Mucosa of rectum (tissue), 2 donors: ENCODE results near the gene UPB1.
"Not testable (repeated sequence)": the region's sequence is repeated elsewhere in the genome, so short reads cannot be mapped to it uniquely, and the experiment has no call there.

Experiments used
- H3K27ac ChIP-seq, 2 donors: one replicate each; pipeline ENCODE4 v1.7.0; 2013; ENCODE audit warnings: inconsistent platforms in 2 of 2, low read depth in 2 of 2, low read length in 2 of 2
- H3K27me3 ChIP-seq, 2 donors: one replicate each; pipeline ENCODE4 v1.7.0; 2013; ENCODE audit warnings: low read length in 2 of 2; ENCODE audit not compliant: control insufficient read depth in 2 of 2, insufficient read depth in 2 of 2
- H3K36me3 ChIP-seq, 2 donors: one replicate each; pipeline ENCODE4 v1.7.0; 2013; ENCODE audit warnings: low read length in 2 of 2; ENCODE audit not compliant: control insufficient read depth in 2 of 2, insufficient read depth in 2 of 2
- H3K4me1 ChIP-seq, 2 donors: one replicate each; pipeline ENCODE4 v1.7.0; 2013; ENCODE audit warnings: low read length in 2 of 2, mild to moderate bottlenecking in 1 of 2; ENCODE audit not compliant: control insufficient read depth in 2 of 2, insufficient read depth in 2 of 2
- H3K4me3 ChIP-seq, 2 donors: one replicate each; pipeline ENCODE4 v1.7.0; 2013; ENCODE audit warnings: low read length in 2 of 2
- H3K9ac ChIP-seq, 2 donors: one replicate each; pipeline ENCODE4 v1.7.0; 2013; ENCODE audit warnings: low read length in 2 of 2, low read depth in 1 of 2, mild to moderate bottlenecking in 1 of 2
- H3K9me3 ChIP-seq, 2 donors: one replicate each; pipeline ENCODE4 v1.7.0; 2013; ENCODE audit warnings: low read length in 2 of 2; ENCODE audit not compliant: control insufficient read depth in 2 of 2
- donor health status: healthy.
- donor health status: Normal muscosa, but diverticular disease.

UPB1 gene

DNA sequence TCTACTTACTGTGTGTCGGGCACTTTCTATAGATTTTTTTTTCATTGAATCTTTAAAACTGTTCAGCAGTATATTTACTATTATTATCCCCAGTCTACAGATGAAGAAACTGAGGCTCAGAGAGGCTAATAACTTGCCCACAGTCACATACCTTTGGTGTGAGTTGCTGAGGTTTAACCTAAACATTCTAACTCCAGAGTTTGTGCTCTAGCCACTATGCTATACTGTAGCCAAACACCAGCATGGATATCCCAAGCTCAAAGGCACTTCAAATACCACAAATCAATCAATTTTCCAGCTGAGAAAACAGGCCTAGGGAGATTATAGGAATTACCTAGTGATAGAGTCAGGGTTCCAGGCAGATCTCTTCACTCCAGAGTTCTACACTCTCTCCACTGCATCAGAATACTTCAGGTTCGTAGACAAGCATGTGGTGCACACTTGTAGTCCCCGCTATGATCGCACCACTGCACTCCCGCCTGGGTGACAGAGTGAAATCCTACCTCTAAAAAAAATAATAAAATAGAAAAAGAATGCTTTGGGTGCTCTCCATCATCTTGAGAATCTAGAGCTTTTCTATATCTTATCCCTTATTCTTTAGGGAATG lies 20.4 kb upstream of the UPB1 start:
- Histone ChIP-seq H3K4me3 (no peak overlapping the region), H3K9me3 (no peaks in the 10 kb centered on the region), H3K27me3 (no peaks in the 10 kb centered on the region), H3K4me1 (no peaks in the 10 kb centered on the region), H3K36me3 (no peaks in the 10 kb centered on the region), H3K9ac (no peak overlapping the region), H3K27ac (no peak overlapping the region)

DNA sequence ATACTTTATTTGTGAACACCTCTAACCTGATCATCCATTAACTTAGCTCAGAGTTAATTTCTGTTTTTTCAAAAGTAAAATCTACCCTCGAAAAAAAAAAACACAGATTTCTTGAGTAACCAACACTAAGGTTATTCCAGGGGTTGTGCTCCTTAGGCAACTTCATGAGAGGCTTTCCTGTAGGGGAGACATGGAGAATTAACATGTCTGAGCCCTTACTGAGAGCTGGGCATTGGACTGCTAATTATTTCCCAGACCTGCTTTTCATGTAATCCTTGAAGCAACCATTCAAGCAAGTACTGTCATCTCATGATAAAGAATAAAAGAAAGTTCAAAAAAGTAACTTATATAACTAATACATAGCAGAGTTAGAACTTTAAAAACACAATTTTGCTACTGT lies 13.5 kb upstream of the UPB1 start:
- Histone ChIP-seq H3K9ac (no peak overlapping the region), H3K27me3 (no peaks in the 10 kb centered on the region), H3K4me3 (no peak overlapping the region), H3K4me1 (no peaks in the 10 kb centered on the region), H3K9me3 (no peaks in the 10 kb centered on the region), H3K36me3 (no peaks in the 10 kb centered on the region), H3K27ac (no peak overlapping the region)

DNA sequence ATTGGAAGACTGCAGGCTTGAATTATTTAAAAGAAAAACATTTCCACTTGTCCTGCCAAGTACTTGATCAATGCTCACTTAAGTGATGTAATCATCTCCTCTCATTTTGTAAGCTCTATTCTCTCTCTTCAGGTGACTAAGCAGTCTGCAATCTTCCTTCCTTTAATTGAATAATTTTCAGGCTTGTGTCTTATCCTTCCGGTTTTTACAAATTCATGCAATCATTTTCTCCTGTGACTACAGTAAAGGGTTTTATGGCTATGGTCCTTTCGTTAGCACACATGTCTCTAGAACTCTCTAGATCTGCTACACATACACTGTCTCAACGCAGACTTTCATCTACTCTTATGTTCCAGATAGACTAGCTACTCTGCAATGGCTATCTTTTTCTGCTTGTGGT lies 12.6 kb upstream of the UPB1 start:
- H3K9ac ChIP-seq: no peak overlapping the region
- H3K4me1 ChIP-seq: no peaks in the 10 kb centered on the region
- no peak overlapping the region for H3K4me3 ChIP-seq
- H3K27ac ChIP-seq: no peak overlapping the region
- H3K27me3 ChIP-seq: no peaks in the 10 kb centered on the region
- no peaks in the 10 kb centered on the region for H3K36me3 ChIP-seq
- no peaks in the 10 kb centered on the region for H3K9me3 ChIP-seq

DNA sequence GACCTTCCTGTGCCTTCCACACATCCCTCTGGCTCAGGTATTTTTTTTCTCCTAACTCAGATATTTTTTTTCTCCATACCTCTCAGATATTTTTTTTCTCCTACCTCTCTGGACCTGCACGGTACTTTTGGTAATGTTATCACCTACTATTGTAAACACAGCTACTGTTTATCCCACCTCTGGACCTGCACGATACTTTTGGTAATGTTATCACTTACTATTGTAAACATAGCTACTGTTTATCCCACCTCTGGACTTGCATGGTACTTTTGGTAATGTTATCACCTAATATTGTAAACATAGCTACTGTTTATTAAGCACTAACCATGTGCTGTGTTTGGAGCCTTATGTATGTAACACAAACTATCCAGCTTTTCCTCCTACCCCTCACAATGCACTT lies 12.1 kb upstream of the UPB1 start:
- Histone ChIP-seq H3K27ac (no peak overlapping the region), H3K9ac (no peak overlapping the region), H3K36me3 (no peaks in the 10 kb centered on the region), H3K4me1 (no peaks in the 10 kb centered on the region), H3K4me3 (no peak overlapping the region), H3K9me3 (no peaks in the 10 kb centered on the region), H3K27me3 (no peaks in the 10 kb centered on the region)

DNA sequence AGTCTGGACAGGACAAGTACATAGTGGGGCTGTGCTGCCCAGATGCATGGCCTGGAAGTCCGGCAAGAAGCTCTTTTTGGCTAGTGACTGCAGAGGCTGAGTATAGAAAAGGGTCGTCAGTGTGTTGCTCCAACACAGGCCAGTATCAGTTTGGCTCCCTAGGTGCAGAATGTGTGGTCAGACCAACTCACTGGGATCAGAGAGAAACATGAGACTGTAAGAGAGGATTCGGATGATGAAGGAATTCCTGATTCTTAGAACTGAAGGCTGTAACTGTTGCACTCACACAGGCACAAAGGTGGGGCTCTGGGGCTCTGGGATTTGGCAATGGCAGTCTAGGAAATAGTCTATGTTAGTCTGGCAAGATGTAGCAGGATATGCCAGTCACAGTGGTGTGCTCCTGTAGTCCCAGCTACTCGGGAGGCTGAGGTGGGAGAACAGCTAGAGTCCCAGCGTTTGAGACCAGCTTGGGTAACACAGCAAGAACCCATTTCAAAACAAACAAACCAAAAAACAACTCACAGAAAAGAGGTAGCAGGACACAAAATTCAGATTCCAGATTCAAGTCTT lies 11.1 kb upstream of the UPB1 start:
- no peak overlapping the region for H3K4me3 ChIP-seq
- H3K4me1 ChIP-seq: no peaks in the 10 kb centered on the region
- no peaks in the 10 kb centered on the region for H3K9me3 ChIP-seq
- no peaks in the 10 kb centered on the region for H3K27me3 ChIP-seq
- H3K27ac ChIP-seq: no peak overlapping the region
- H3K36me3 ChIP-seq: no peaks in the 10 kb centered on the region
- no peak overlapping the region for H3K9ac ChIP-seq

DNA sequence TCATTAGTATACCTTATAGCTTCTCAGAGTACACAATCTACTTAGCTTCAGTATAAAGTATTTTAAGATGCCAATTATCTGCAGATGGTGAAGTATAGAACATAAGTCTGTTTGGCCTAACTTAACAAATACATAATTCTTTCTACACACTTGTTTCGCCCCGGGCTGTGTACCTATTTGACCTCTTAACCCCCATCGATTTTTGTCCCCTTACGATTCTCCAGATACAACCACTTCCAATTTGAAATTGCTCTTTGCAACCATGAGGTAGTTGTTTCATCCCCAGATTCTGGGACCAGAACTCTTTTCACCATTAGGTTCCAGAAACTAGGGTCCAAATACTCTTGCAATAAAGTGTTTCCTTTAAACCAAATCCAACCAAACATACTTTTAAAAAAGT lies 10.0 kb upstream of the UPB1 start:
- H3K9ac ChIP-seq: no peak overlapping the region
- no peaks in the 10 kb centered on the region for H3K36me3 ChIP-seq
- H3K4me1 ChIP-seq: no peaks in the 10 kb centered on the region
- H3K4me3 ChIP-seq: no peak overlapping the region
- no peaks in the 10 kb centered on the region for H3K27me3 ChIP-seq
- no peak overlapping the region for H3K27ac ChIP-seq
- H3K9me3 ChIP-seq: no peaks in the 10 kb centered on the region

DNA sequence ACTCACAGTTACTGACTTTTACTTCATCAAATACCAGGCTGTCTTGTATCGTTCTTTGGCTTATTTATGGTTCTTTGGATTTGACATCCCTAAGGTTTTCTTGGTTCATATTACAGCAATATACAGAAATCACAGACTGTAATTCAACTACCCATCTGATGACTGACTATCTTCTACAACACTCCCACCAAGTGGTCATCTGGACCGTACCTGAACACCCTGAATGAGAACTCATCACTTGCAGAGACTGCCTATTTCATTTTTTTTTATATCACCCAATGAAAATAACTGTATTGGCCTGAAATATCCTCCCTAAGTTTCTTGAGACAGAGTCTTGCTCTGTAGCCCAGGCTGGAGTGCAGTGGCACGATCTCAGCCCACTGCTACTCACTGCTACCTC lies 9.5 kb upstream of the UPB1 start:
- Histone ChIP-seq H3K4me1 (no peaks in the 10 kb centered on the region), H3K27ac (no peak overlapping the region), H3K9me3 (no peaks in the 10 kb centered on the region)

DNA sequence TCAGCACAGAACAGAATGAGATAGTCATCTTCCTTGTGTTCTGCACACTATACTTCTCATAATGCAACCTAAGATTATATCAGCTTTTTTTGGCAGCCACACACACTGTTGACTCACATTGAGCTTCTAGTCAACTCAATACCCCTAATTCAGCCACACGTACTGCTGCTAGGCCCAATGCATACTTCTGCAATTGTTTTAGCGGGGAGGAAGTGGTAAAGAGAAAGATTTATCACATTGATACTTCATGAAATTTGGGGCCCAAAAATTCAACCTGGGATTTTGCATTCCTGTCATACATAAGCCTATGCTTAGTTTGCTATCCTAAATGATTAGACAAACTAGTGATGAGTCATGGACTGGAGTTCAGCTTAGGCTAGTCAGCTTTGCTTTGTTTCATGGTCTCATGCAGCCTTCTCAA lies 8.6 kb upstream of the UPB1 start:
- no peaks in the 10 kb centered on the region for H3K4me1 ChIP-seq
- no peaks in the 10 kb centered on the region for H3K27me3 ChIP-seq
- no peak overlapping the region for H3K9ac ChIP-seq
- no peaks in the 10 kb centered on the region for H3K9me3 ChIP-seq
- H3K27ac ChIP-seq: no peak overlapping the region
- no peak overlapping the region for H3K4me3 ChIP-seq
- H3K36me3 ChIP-seq: no peaks in the 10 kb centered on the region

More for the DNA sequence above, 9.5 kb upstream of the UPB1 start:
- no peak overlapping the region for H3K4me3 ChIP-seq
- H3K9ac ChIP-seq: no peak overlapping the region
- no peaks in the 10 kb centered on the region for H3K36me3 ChIP-seq
- no peaks in the 10 kb centered on the region for H3K27me3 ChIP-seq

DNA sequence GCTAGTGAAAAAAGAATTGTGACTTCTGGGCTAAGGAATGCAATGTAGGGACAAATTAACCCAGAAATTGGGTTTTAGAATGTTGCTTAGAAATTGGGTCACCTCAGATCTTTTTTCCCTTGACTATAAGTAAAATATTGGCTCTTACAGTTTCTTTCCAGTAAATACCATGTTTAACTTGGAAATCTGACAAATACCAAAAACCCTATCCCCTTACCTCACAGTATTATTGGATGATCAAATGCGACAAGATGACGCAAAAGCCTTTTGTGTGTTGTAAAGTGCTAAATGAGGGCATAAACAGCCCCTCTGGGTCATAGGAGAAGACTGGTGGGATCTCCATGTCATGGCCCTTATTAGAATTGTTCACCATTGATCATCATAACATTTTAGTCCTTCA lies 6.1 kb upstream of the UPB1 start:
- H3K9me3 ChIP-seq: no peaks in the 10 kb centered on the region
- H3K27me3 ChIP-seq: peaks cover 4 to 5% of the 10 kb centered on the region in 2 donors
- no peak overlapping the region for H3K27ac ChIP-seq
- no peaks in the 10 kb centered on the region for H3K4me1 ChIP-seq
- H3K9ac ChIP-seq: no peak overlapping the region
- H3K4me3 ChIP-seq: no peak overlapping the region
- no peaks in the 10 kb centered on the region for H3K36me3 ChIP-seq

DNA sequence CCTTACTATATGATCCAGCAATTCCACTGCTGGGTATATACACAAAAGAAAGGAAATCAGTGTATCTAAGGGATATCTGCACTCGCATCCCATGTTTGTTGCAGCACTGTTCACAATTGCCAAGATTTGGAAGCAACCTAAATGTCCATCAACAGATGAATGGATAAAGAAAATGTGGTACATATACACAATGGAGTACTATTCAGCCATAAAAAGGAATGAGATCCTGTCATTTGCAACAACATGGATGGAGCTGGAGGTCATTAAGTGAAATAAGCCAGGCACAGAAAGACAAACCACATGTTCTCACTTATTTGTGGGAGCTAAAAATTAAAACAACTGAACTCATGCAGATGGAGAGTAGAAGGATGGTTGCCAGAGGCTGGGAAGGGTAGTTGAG lies 5.7 kb upstream of the UPB1 start:
- H3K27me3 ChIP-seq, H3K9me3 ChIP-seq, H3K4me1 ChIP-seq, H3K9ac ChIP-seq, H3K27ac ChIP-seq, H3K4me3 ChIP-seq, H3K36me3 ChIP-seq: not testable (repeated sequence)

DNA sequence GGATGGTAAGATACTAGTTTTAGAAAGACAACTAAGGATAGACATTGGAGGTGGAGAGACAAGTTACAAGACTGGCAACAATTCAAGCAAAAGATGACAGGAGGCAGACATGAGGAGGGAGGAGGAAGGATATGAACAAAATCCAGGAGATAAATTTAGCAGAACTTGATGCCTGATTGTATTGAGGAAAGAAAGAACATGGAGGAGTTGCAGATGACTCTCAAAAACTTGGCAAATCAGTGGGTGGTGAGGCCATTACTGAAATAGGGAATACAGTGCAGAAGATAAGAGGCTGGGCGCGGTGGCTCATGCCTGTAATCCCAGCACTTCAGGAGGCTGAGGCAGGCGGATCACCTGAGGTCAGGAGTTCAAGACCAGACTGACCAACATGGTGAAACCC lies 2.7 kb upstream of the UPB1 start:
- H3K27ac ChIP-seq: no peak overlapping the region
- peaks cover 9 to 18% of the 10 kb centered on the region in 2 donors for H3K27me3 ChIP-seq
- no peak overlapping the region for H3K9ac ChIP-seq
- H3K4me3 ChIP-seq: no peak overlapping the region
- H3K4me1 ChIP-seq: no peaks in the 10 kb centered on the region
- no peaks in the 10 kb centered on the region for H3K9me3 ChIP-seq
- no peaks in the 10 kb centered on the region for H3K36me3 ChIP-seq
